GM19239 (cell line): ENCODE data around the gene PPIF.
"Not testable (repeated sequence)": the region's sequence is repeated elsewhere in the genome, so short reads cannot be mapped to it uniquely, and the experiment has no call there.

Experiments
- DNase-seq: peaks from one replicate; pipeline ENCODE4 v3.0.0; 2011; ENCODE audit warnings: low spot score; ENCODE audit not compliant: insufficient read length
- FAIRE-seq: peaks from 2 replicates; lab custom pipeline; 2011; peaks lifted over from hg19 to GRCh38; lab: Jason Lieb, UNC

PPIF gene

GRCh38 chr10:79328737-79329504 lies 18.3 kb upstream of the PPIF start:
- DNase-seq: no peak
- FAIRE-seq: no peak

- DNase-seq (no peak), FAIRE-seq (no peak)
Measured at GRCh38 chr10:79329529-79329928, 17.7 kb upstream of the PPIF start.

- DNase-seq: no peak
- no peak for FAIRE-seq
Measured at GRCh38 chr10:79331226-79331625, 16.0 kb upstream of the PPIF start.

GRCh38 chr10:79331709-79332108 lies 15.6 kb upstream of the PPIF start:
- FAIRE-seq (peak; percentile 90), DNase-seq (no peak)

- DNase-seq, FAIRE-seq: not testable (repeated sequence)
Measured at GRCh38 chr10:79332610-79333315, 14.5 kb upstream of the PPIF start.

- FAIRE-seq: no peak
Measured at GRCh38 chr10:79333513-79333912, 13.8 kb upstream of the PPIF start.

GRCh38 chr10:79334573-79334972 lies 12.7 kb upstream of the PPIF start:
- FAIRE-seq (no peak), DNase-seq (no peak)

More at GRCh38 chr10:79333513-79333912, 13.8 kb upstream of the PPIF start:
- no peak for DNase-seq

- DNase-seq (no peak), FAIRE-seq (no peak)
Measured at GRCh38 chr10:79335094-79335469, 12.2 kb upstream of the PPIF start.

GRCh38 chr10:79335470-79336235 lies 11.6 kb upstream of the PPIF start:
- no peak for FAIRE-seq
- DNase-seq: no peak

- FAIRE-seq (no peak), DNase-seq (no peak)
Measured at GRCh38 chr10:79336276-79336675, 11.0 kb upstream of the PPIF start.

- no peak for DNase-seq
Measured at GRCh38 chr10:79336739-79337138, 10.5 kb upstream of the PPIF start.

GRCh38 chr10:79337783-79338469 lies 9.3 kb upstream of the PPIF start:
- DNase-seq, FAIRE-seq: not testable (repeated sequence)

More at GRCh38 chr10:79336739-79337138, 10.5 kb upstream of the PPIF start:
- FAIRE-seq: no peak

- FAIRE-seq (no peak), DNase-seq (no peak)
Measured at GRCh38 chr10:79339266-79339665, 8.0 kb upstream of the PPIF start.

- FAIRE-seq (peak; percentile 35), DNase-seq (no peak)
Measured at GRCh38 chr10:79340646-79341244, 6.5 kb upstream of the PPIF start.

GRCh38 chr10:79342295-79342761 lies 4.9 kb upstream of the PPIF start:
- DNase-seq (no peak), FAIRE-seq (no peak)

GRCh38 chr10:79342811-79343561 lies 4.3 kb upstream of the PPIF start:
- FAIRE-seq (no peak), DNase-seq (no peak)

GRCh38 chr10:79344502-79345195 lies 2.6 kb upstream of the PPIF start:
- no peak for FAIRE-seq

GRCh38 chr10:79345241-79346011 lies 1.8 kb upstream of the PPIF start:
- FAIRE-seq (no peak), DNase-seq (no peak)

More at GRCh38 chr10:79344502-79345195, 2.6 kb upstream of the PPIF start:
- DNase-seq: no peak
